ENCODE results near the gene TSR1.
A peak's percentile ranks its signal among the peaks of the same experiment; 100 is the strongest.

The TSR1 gene

DNA sequence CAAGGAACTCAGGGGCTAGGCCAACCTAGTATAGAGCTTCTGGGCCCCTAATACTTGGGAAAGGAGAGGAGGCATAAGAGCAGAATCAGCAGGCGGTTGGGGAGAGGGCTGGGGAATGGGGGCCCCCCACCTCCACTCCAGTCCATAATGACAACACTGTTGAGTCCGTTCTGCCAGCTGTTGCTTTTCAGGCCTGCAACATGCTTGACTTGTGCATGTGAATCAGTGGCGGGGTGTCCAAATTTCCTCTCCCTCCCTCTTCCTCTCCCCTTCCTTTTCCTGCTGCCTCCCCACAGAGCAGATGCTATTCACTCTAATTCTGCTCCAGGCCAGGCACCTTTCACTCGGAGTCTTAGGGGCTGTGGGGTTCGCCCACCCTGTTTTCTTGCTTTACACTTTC, 32.8 kb upstream of the TSR1 start:
- no peak for DNase-seq (ENCODE audit: low read depth)

DNA sequence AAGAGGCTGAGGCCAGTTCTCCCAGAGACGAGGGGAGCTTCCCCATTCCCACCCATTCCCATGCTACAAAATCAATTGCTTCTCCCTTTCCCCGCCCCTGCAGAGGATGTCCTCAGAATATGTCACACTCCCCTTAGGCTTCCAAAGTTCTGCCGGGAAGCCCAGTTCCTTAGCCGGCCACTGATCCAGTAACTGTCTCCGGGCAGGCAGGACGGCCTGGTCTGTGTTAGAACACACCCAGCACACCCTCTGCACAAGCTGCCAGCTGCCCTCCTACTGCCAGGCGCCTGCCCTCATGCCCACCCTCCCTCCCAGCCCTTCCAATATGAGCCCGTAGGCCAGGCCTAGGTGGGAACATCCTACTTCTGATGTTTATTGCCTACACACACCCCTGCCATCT, 32.1 kb upstream of the TSR1 start:
- no peak for DNase-seq (ENCODE audit: low read depth)

DNA sequence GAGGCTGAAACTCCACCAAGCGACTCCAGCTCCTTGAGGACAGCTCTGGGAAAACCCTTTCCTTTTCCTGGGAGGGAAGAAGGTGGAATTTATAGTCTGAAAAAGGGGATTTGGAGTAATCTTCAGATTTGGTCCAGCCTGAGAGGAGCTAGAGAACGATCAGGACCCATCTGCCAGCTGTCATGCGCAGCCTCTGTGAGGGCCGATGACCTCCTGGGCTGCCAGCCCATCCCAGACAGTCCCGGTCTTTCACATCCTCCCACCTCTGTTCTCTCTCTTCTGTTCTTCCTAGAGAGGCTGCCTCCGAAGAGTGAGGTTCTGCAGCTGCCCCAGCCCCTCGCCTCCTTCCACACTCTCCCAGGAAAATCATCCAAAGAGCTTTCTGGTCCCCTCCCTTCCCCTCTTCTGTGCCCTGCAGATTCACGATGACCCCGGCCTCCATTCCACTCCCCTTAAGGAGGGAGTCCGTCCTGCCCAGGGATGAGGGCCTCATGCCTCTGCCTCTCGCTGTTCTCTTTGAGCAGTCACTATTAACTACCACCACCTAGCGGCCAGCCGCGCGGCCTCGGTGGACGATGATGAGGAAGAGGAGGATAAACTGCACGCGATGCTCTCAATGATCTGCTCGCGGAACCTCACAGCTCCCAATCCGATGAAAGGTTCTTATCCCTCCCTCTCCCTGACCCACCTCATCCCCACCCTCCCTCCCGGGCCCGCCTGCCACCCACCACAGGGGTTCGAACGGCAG, 30.7 kb upstream of the TSR1 start:
- DNase-seq (ENCODE audit: low read depth) = no peak

GRCh38 chr17:2365132-2365531, 28.9 kb upstream of the TSR1 start:
- DNase-seq (ENCODE audit: low read depth) = no peak

DNA sequence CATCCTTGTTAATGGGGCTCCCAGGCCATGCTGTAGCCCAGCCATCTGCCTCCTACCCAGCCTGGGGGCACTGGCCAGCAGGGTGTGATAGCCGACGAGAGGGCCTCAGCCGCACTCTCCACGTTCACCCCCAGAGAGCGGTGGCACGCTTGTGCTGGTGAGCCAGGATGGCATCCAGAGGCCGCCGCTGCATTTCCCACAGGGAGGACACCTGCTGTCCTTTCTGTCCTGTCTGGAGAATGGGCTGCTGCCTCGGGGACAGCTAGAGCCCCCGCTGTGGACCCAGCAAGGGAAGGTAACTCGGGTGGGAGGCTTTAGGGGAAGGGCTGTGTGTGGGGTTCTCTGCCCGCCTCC, 28.5 kb upstream of the TSR1 start:
- DNase-seq (ENCODE audit: low read depth) = no peak

- DNase-seq (ENCODE audit: low read depth) = no peak
Observed at GRCh38 chr17:2363851-2364762, 27.9 kb upstream of the TSR1 start.

GRCh38 chr17:2363318-2363717, 27.1 kb upstream of the TSR1 start:
- DNase-seq (ENCODE audit: low read depth) = no peak

DNA sequence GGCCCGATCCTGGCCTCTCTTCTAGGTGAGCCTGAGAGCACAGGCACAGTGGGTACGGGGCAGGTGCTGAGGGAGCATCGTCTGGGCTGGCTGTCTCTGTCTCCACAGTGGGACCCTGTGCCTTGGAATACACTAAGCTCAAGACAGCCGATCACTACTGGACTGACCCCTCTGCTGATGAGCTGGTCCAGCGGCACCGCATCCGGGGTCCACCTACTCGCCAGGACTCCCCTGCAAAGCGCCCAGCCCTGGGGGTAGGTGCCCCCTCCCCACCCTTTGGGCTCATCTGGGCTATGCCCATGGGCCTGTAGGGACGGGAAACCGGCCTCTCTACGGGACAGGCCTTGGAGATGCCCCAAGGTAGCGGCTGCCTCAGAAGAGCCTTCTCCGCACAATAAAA, 26.6 kb upstream of the TSR1 start:
- DNase-seq (ENCODE audit: low read depth) = no peak

- no peak for DNase-seq (ENCODE audit: low read depth)
Observed at GRCh38 chr17:2362416-2362815, 26.2 kb upstream of the TSR1 start.

DNA sequence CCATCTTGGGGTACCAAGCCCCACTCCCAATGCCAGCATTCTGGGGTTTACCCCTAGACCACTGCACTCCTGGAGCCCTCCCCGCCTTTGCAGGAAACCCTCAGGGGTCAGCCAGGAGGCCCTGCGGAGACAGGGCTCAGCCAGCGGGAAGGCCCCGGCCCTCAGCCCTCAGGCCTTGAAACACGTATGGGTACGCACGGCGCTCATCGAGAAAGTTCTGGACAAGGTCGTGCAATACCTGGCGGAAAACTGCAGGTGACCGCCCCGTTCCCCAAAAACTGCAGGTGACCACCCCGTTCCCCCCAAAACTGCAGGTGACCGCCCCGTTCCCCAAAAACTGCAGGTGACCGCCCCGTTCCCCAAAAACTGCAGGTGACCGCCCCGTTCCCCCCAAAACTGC, 25.8 kb upstream of the TSR1 start:
- no peak for DNase-seq (ENCODE audit: low read depth)

DNA sequence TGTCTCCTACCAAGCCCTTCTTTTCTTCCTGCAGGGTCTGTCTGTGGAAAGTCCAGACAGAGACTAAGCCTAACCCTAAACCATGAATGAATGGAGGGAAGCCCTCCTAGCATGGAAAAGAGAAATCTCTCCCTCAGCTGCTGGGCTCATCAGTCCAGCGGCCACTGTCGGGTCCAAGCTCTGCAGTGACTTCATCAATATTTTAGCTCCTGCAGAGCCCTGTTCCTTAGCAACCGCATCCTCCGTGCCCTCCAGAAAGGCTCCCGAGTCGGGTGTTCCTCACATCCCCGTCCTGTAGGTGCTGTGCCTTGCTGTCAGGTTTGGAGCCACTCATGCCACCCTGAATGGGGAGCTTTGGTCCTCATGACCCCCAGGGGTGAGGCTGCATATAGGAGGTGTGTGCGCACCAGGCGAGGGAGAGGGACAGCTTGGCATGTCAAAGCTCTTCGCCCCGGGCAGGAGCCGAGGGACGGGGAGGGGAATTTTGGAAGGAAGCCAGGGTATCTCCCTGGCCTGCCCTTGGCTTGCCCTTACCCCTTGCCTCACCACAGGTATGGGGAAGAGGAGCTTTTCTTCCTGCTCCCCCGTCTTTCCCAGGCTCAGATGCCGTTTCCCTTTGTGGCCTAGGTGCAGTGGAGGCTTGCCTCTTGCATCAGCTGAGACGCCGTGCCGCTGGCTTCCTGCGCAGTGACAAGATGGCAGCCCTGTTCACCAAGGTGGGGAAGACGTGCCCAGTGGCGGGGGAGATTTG, 24.9 kb upstream of the TSR1 start:
- no peak for DNase-seq (ENCODE audit: low read depth)

DNA sequence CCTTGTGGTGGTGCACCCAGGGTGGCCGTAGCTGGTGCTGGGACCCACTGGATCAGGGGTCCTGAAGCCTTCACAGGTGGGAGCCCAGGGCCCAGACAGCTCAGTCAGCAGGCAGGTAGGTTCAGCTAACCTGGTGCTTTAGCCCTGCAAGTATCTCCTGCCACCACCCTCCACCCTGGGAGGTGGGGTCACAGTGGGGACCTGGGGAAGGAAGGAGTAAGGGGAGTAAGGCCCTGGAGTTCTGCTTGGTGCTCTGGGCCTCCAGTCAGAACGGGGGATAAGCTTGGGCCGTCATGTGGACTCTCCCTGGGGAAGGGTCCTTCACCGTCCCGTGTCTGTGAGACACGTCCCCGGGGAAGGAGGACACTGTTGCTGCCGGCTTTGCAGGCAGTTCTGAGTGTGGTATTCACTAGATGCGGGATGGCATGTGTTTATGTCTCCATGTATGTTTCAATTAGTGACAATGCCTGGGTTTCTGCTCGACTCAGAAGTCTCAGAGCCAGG, 21.7 kb upstream of the TSR1 start:
- DNase-seq (ENCODE audit: low read depth) = no peak

DNA sequence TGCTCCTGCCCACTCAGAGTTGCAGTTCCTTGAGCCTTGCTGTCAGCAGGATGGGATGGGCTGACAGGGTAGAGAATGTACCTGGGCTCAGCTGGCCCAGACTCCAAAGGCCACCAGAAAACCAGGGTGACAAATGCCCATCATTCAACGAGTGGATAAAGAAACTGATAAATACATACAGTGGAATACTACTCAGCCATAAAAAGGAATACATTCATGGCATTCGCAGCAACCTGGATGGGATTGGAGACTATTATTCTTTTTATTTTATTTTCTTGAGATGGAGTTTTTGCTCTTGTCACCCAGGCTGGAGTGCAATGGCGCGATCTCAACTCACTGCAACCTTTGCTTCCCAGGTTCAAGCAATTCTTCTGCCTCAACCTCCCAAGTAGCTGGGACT, 21.0 kb upstream of the TSR1 start:
- no peak for DNase-seq (ENCODE audit: low read depth)

GRCh38 chr17:2354311-2354710, 18.1 kb upstream of the TSR1 start:
- DNase-seq (ENCODE audit: low read depth) = no peak

DNA sequence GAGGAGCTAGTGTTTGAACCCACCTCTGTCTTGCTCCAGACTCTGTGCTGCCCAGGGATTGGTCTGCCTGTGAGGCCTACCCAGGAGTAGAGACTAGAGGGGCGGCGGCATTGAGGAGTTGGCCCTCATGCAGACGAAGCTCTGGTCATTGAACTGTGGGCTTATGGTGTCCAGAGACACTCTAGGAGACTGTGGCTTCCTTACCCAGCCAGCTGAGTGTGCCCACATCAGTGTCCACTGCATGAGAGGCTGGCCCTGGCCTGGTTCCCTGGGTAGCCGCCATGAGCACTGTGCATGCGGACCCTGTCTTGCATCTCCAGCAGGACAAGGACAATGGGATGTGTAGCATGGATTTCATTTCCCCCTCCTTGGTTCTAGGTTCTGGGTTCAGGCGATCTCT, 15.0 kb upstream of the TSR1 start:
- no peak for DNase-seq (ENCODE audit: low read depth)

- no peak for DNase-seq (ENCODE audit: low read depth)
Observed at GRCh38 chr17:2347805-2348685, 11.8 kb upstream of the TSR1 start.

GRCh38 chr17:2346475-2346874, 10.2 kb upstream of the TSR1 start:
- DNase-seq (ENCODE audit: low read depth) = no peak

DNA sequence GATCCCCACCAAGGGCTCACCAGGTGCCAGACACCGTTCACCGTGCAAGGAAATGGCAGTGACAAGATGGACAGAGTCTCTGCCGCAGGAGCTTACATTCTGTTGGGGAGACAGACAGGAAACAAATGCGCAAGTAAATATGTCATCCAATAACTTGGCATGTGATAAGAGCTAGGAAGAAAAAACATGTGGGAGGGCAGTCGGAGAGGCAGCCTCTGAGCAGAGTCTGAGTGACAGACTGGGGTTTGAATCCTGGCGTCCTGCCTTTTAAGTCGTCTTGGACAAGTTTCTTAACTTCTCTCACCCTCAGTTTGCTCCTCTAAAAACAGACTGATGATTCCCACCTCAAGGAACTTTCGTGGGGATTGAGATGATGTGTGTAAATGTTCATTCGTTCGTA, 8.3 kb upstream of the TSR1 start:
- no peak for DNase-seq (ENCODE audit: low read depth)

DNA sequence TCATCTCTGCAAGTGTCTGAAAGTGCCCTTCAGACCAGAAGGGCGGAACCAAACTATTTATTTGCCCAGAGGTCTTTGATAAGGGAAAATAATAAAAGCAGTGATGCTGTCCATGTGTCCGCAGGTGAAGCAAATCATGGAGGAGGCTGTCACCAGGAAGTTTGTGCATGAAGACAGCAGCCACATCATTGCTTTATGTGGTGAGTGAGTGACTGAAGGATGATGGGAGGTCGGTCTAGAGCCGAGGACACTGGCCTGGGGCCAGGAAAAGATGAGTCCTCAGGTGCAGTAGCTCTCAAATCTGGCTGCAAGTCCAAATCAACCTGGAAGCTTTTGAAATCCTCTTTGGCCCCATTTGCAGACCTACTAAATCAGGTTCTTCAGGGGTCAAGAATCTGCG, 7.2 kb upstream of the TSR1 start:
- DNase-seq (ENCODE audit: low read depth) = peak; percentile 24

GRCh38 chr17:2338315-2338657, 2.0 kb upstream of the TSR1 start:
- no peak for DNase-seq (ENCODE audit: low read depth)

DNA sequence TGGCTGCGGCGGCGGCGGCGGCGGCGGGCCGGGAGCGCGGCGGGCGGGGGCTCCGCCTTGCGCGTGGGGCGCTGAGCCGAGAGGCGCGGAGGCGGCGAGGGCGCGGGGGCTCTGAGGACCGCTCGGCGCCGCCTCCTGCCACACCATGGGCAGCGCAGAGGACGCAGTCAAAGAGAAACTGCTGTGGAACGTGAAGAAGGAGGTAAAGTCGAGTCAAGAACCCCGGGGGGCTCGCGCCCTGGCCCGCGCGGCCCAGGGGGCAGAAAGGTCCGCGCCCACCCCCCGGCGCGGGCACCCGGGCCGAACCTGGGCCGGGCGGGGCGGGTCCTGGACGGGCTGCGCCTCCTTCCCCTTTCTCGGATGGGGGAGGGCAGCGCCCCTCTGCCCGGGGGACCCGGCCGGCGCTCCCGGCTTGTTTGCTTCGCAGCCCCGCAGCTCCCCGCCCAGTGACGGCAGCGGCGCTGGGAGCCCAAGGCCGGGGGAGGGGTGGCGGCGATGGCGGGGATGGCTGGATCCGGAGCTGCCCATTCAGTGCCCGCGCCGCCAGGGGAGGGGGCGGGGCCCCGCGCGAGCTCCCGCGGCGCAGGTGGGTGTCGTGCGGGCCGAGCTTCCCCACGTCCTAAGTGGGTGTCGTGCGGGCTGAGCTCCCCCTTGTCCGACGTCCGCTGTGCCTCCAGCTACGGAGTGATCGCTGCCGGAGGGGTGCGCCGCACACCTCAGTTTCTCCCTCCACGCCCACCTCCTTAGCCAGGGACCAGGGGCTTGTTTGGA, 1.5 kb upstream of the TSR1 start:
- DNase-seq (ENCODE audit: low read depth) = no peak
